ENCODE results near the gene TSPAN9. TPM values are rescaled to one million over a fixed set of nuclear protein-coding genes. Genes with fewer than 3 reads are reported as not detected.
A peak's percentile ranks its signal among the peaks of the same experiment; 100 is the strongest.

TSPAN9 gene
- total and polyA plus RNA-seq, 4 donors: 7.1 to 50.6 (median 35.5) TPM

GRCh38 chr12:3197131-3197818, 120.1 kb downstream of the TSPAN9 start:
- Histone ChIP-seq H3K27ac (ENCODE audit: low read depth in 1 of 2, low read length in 2 of 2) (no peak overlapping the region), H3K4me1 (ENCODE audit: control insufficient read depth in 1 of 2, insufficient read depth in 2 of 2, low read length in 2 of 2) (no peaks in the 10 kb centered on the region), H3K4me3 (ENCODE audit: low read length in 2 of 2) (no peak overlapping the region), H3K36me3 (ENCODE audit: control insufficient read depth in 1 of 2, insufficient read depth in 2 of 2, low read length in 1 of 2) (no peaks in the 10 kb centered on the region), H3K9me3 (ENCODE audit: control insufficient read depth, low read length) (no peaks in the 10 kb centered on the region), H3K27me3 (ENCODE audit: control insufficient read depth in 1 of 2, insufficient read depth in 2 of 2, low read length in 1 of 2) (no peaks in the 10 kb centered on the region)
- intact Hi-C loops (cut with DNase I): no loop called here
- 85 to 91% methylated on average over 8 of the region's 8 CpGs for WGBS, 2 donors
- ATAC-seq (ENCODE audit: low FRiP score) (no peak), DNase-seq (no peak)

GRCh38 chr12:3199551-3200031, 122.4 kb downstream of the TSPAN9 start:
- Histone ChIP-seq H3K36me3 (ENCODE audit: control insufficient read depth in 1 of 2, insufficient read depth in 2 of 2, low read length in 1 of 2) (no peaks in the 10 kb centered on the region), H3K27me3 (ENCODE audit: control insufficient read depth in 1 of 2, insufficient read depth in 2 of 2, low read length in 1 of 2) (no peaks in the 10 kb centered on the region), H3K4me3 (ENCODE audit: low read length in 2 of 2) (peak overlapping the region in 1 of 2 donors; percentile 49), H3K9me3 (ENCODE audit: control insufficient read depth, low read length) (no peaks in the 10 kb centered on the region), H3K27ac (ENCODE audit: low read depth in 1 of 2, low read length in 2 of 2) (no peak overlapping the region), H3K4me1 (ENCODE audit: control insufficient read depth in 1 of 2, insufficient read depth in 2 of 2, low read length in 2 of 2) (no peaks in the 10 kb centered on the region)
- intact Hi-C loops (cut with DNase I): loop anchor here (5.0 kb wide), 5 partner anchors 47 to 127 kb away; partner anchors contain the start of gene TSPAN9 (in 1 of the 2)
- DNase-seq (no peak), ATAC-seq (ENCODE audit: low FRiP score) (peak; percentile 53)
- 1 to 4% methylated on average over 30 to 45 of the region's 45 CpGs for WGBS, 2 donors

GRCh38 chr12:3200032-3200617, 122.9 kb downstream of the TSPAN9 start:
- ATAC-seq (ENCODE audit: low FRiP score) (peak; percentile 78), DNase-seq (peak; percentile 70 to 86)
- WGBS, 2 donors: 0 to 1% methylated on average over 38 to 49 of the region's 49 CpGs
- no peak overlapping the region for H3K27ac ChIP-seq (ENCODE audit: low read depth in 1 of 2, low read length in 2 of 2)
- no peaks in the 10 kb centered on the region for H3K9me3 ChIP-seq (ENCODE audit: control insufficient read depth, low read length)
- intact Hi-C loops (cut with DNase I): loop anchor here (5.0 kb wide), 5 partner anchors 48 to 128 kb away; partner anchors contain the start of gene TSPAN9 (in 1 of the 2)
- peak overlapping the region; percentile 49 to 63 for H3K4me3 ChIP-seq (ENCODE audit: low read length in 2 of 2)
- no peaks in the 10 kb centered on the region for H3K4me1 ChIP-seq (ENCODE audit: control insufficient read depth in 1 of 2, insufficient read depth in 2 of 2, low read length in 2 of 2)
- no peaks in the 10 kb centered on the region for H3K27me3 ChIP-seq (ENCODE audit: control insufficient read depth in 1 of 2, insufficient read depth in 2 of 2, low read length in 1 of 2)
- H3K36me3 ChIP-seq (ENCODE audit: control insufficient read depth in 1 of 2, insufficient read depth in 2 of 2, low read length in 1 of 2): no peaks in the 10 kb centered on the region

- Histone ChIP-seq H3K4me3 (ENCODE audit: low read length in 2 of 2) (peak overlapping the region; percentile 49 to 63), H3K4me1 (ENCODE audit: control insufficient read depth in 1 of 2, insufficient read depth in 2 of 2, low read length in 2 of 2) (peaks cover 0 to 2% of the 10 kb centered on the region in 2 donors), H3K36me3 (ENCODE audit: control insufficient read depth in 1 of 2, insufficient read depth in 2 of 2, low read length in 1 of 2) (no peaks in the 10 kb centered on the region), H3K9me3 (ENCODE audit: control insufficient read depth, low read length) (no peaks in the 10 kb centered on the region), H3K27me3 (ENCODE audit: control insufficient read depth in 1 of 2, insufficient read depth in 2 of 2, low read length in 1 of 2) (no peaks in the 10 kb centered on the region), H3K27ac (ENCODE audit: low read depth in 1 of 2, low read length in 2 of 2) (no peak overlapping the region)
- WGBS, 2 donors: 0 to 1% methylated on average over 36 to 41 of the region's 41 CpGs
- intact Hi-C loops (cut with DNase I): loop anchor here (5.0 kb wide), 5 partner anchors 49 to 129 kb away; partner anchors contain the start of gene TSPAN9 (in 1 of the 2)
- no peak for ATAC-seq (ENCODE audit: low FRiP score)
- no peak for DNase-seq
These were observed 123.6 kb downstream of the TSPAN9 start for GRCh38 chr12:3200814-3201233.

GRCh38 chr12:3201339-3202051, 124.3 kb downstream of the TSPAN9 start:
- ATAC-seq (ENCODE audit: low FRiP score) (no peak), DNase-seq (no peak)
- Histone ChIP-seq H3K4me3 (ENCODE audit: low read length in 2 of 2) (no peak overlapping the region), H3K9me3 (ENCODE audit: control insufficient read depth, low read length) (no peaks in the 10 kb centered on the region), H3K4me1 (ENCODE audit: control insufficient read depth in 1 of 2, insufficient read depth in 2 of 2, low read length in 2 of 2) (peaks cover 0 to 2% of the 10 kb centered on the region in 2 donors), H3K36me3 (ENCODE audit: control insufficient read depth in 1 of 2, insufficient read depth in 2 of 2, low read length in 1 of 2) (no peaks in the 10 kb centered on the region), H3K27me3 (ENCODE audit: control insufficient read depth in 1 of 2, insufficient read depth in 2 of 2, low read length in 1 of 2) (no peaks in the 10 kb centered on the region), H3K27ac (ENCODE audit: low read depth in 1 of 2, low read length in 2 of 2) (no peak overlapping the region)
- intact Hi-C loops (cut with DNase I): loop anchor here (2.0 to 5.0 kb wide), 6 partner anchors 49 to 129 kb away; partner anchors contain the start of gene TSPAN9 (in 1 of the 2)
- 14 to 22% methylated on average over 10 of the region's 10 CpGs for WGBS, 2 donors

- Histone ChIP-seq H3K27ac (ENCODE audit: low read depth in 1 of 2, low read length in 2 of 2) (no peak overlapping the region), H3K4me1 (ENCODE audit: control insufficient read depth in 1 of 2, insufficient read depth in 2 of 2, low read length in 2 of 2) (peaks cover 0 to 2% of the 10 kb centered on the region in 2 donors), H3K9me3 (ENCODE audit: control insufficient read depth, low read length) (no peaks in the 10 kb centered on the region), H3K4me3 (ENCODE audit: low read length in 2 of 2) (no peak overlapping the region), H3K36me3 (ENCODE audit: control insufficient read depth in 1 of 2, insufficient read depth in 2 of 2, low read length in 1 of 2) (no peaks in the 10 kb centered on the region), H3K27me3 (ENCODE audit: control insufficient read depth in 1 of 2, insufficient read depth in 2 of 2, low read length in 1 of 2) (no peaks in the 10 kb centered on the region)
- DNase-seq: no peak
- intact Hi-C loops (cut with DNase I): loop anchor here (2.0 to 5.0 kb wide), 6 partner anchors 50 to 130 kb away; partner anchors contain the start of gene TSPAN9 (in 1 of the 2)
- WGBS, 2 donors: 33 to 40% methylated on average over 11 of the region's 11 CpGs
- ATAC-seq (ENCODE audit: low FRiP score): no peak
These were observed 124.9 kb downstream of the TSPAN9 start for GRCh38 chr12:3202096-3202495.

GRCh38 chr12:3202734-3203446, 125.7 kb downstream of the TSPAN9 start:
- intact Hi-C loops (cut with DNase I): loop anchor here (2.0 to 5.0 kb wide), 6 partner anchors 49 to 131 kb away; partner anchors contain the start of gene TSPAN9 (in 1 of the 2)
- DNase-seq (peak in 1 of 2 donors; percentile 92), ATAC-seq (ENCODE audit: low FRiP score) (peak; percentile 64)
- WGBS, 2 donors: 24 to 27% methylated on average over 8 of the region's 8 CpGs
- H3K36me3 ChIP-seq (ENCODE audit: control insufficient read depth in 1 of 2, insufficient read depth in 2 of 2, low read length in 1 of 2): no peaks in the 10 kb centered on the region
- peaks cover 0 to 2% of the 10 kb centered on the region in 2 donors for H3K4me1 ChIP-seq (ENCODE audit: control insufficient read depth in 1 of 2, insufficient read depth in 2 of 2, low read length in 2 of 2)
- no peak overlapping the region for H3K4me3 ChIP-seq (ENCODE audit: low read length in 2 of 2)
- no peak overlapping the region for H3K27ac ChIP-seq (ENCODE audit: low read depth in 1 of 2, low read length in 2 of 2)
- H3K27me3 ChIP-seq (ENCODE audit: control insufficient read depth in 1 of 2, insufficient read depth in 2 of 2, low read length in 1 of 2): no peaks in the 10 kb centered on the region
- no peaks in the 10 kb centered on the region for H3K9me3 ChIP-seq (ENCODE audit: control insufficient read depth, low read length)

GRCh38 chr12:3203713-3204112, 126.5 kb downstream of the TSPAN9 start:
- H3K27me3 ChIP-seq (ENCODE audit: control insufficient read depth in 1 of 2, insufficient read depth in 2 of 2, low read length in 1 of 2): no peaks in the 10 kb centered on the region
- H3K4me3 ChIP-seq (ENCODE audit: low read length in 2 of 2): no peak overlapping the region
- H3K27ac ChIP-seq (ENCODE audit: low read depth in 1 of 2, low read length in 2 of 2): no peak overlapping the region
- 58 to 75% methylated on average over 2 of the region's 2 CpGs for WGBS, 2 donors
- DNase-seq (no peak), ATAC-seq (ENCODE audit: low FRiP score) (no peak)
- H3K9me3 ChIP-seq (ENCODE audit: control insufficient read depth, low read length): no peaks in the 10 kb centered on the region
- H3K4me1 ChIP-seq (ENCODE audit: control insufficient read depth in 1 of 2, insufficient read depth in 2 of 2, low read length in 2 of 2): peaks cover 0 to 2% of the 10 kb centered on the region in 2 donors
- no peaks in the 10 kb centered on the region for H3K36me3 ChIP-seq (ENCODE audit: control insufficient read depth in 1 of 2, insufficient read depth in 2 of 2, low read length in 1 of 2)
- intact Hi-C loops (cut with DNase I): loop anchor here (2.0 to 5.0 kb wide), 7 partner anchors 49 to 131 kb away; partner anchors contain the start of gene TSPAN9 (in 1 of the 2)

Data from aorta (tissue), 5 donors.